HG03342 (cell line): ENCODE data around the gene KCNQ5.
"Not testable (repeated sequence)": the region's sequence is repeated elsewhere in the genome, so short reads cannot be mapped to it uniquely, and the experiment has no call there.

Experiments
- ATAC-seq: cut with Tn5 transposase; IDR thresholded peaks from one replicate; pipeline ENCODE4 v1.9.1; 2021; ENCODE audit warnings: mild to moderate bottlenecking, moderate library complexity; ENCODE audit not compliant: unreplicated experiment

Gene KCNQ5

DNA sequence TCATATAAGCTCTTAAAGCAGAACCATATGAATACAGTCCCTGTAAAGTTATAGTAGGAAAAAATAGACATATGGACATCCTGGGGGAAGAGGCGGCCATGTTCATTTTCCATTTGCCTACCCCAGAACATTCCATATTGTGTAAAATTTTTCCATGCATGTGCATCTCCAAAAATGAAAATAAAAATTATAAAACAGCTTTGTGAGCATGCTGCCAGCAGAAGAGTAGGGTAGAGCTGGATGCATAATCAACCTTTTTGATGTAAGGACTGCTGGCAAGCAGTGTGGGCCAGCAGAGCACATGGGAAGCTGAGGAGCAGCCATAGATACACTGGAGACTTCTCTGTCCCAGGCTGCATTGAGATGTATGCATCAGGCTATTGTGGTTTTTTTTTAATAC is 271.0 kb downstream of the KCNQ5 start:
- no peak for ATAC-seq

DNA sequence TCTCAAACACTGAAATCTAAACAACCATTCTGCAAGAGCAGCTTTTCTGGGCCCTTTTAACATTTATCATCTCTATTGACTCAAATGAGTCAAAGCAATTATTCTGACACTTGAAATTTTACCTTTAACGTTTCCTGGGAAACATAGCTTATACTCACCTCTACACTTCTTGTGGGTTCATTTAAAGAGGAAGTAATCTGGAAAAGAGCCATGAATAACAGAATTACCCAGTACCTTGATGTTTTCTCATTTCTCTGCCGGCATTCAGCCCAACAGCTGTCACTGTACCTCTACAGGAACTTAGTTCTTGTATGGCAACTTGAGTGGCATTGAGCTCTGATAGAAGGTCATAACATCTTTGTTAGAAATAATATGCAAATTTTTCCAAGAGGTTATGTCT is 272.2 kb downstream of the KCNQ5 start:
- no peak for ATAC-seq

DNA sequence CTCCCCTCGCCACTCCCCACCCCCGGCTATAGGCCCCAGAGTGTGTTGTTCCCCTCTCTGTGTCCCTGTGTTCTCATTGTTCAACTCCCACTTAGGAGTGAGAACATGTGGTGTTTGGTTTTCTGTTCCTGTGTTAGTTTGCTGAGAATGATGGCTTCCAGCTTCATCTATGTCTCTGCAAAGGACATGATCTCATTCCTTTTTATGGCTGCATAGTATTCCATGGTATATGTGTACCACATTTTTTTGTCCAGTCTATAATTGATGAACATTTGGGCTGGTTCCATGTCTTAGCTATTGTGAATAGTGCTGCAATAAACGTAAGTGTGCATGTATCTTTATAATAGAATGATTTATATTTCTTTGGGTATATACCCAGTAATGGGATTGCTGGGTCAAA is 276.4 kb downstream of the KCNQ5 start:
- not testable (repeated sequence) for ATAC-seq

DNA sequence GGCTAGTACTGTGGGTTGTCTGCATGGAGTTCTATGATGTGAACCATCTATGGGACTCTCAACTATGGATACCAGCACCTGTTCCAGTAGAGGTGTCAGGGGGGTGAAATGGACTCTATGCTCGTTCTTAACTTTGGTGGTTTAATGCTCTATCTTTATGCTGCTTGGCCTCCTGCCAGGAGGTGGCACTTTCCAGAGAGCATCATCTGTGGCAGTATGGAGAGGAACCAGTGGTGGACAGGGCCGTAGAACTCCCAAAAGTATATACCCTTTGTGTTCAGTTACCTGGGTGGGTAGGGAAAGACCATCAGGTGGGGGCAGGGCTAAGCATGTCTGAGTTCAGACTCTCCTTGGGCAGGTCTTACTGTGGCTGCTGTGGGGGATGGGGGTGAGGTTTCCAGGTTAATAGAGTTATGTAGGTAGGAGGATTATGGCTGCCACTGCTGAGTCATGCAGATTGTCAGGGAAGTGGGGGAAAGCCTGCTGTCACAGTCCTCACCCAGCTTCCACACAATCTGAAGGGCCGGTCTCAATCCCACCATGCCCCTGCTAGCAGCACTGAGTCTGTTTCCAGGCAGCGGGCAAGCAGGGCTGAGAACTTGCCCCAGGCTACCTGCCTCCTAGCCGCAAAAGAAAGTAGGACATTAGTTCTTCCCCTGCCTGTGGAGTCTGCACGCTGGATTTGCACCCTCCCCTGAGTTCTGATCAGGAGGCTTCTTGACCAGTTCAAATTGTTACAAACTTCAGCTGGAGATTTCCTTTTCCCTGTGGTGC is 284.0 kb downstream of the KCNQ5 start:
- no peak for ATAC-seq

DNA sequence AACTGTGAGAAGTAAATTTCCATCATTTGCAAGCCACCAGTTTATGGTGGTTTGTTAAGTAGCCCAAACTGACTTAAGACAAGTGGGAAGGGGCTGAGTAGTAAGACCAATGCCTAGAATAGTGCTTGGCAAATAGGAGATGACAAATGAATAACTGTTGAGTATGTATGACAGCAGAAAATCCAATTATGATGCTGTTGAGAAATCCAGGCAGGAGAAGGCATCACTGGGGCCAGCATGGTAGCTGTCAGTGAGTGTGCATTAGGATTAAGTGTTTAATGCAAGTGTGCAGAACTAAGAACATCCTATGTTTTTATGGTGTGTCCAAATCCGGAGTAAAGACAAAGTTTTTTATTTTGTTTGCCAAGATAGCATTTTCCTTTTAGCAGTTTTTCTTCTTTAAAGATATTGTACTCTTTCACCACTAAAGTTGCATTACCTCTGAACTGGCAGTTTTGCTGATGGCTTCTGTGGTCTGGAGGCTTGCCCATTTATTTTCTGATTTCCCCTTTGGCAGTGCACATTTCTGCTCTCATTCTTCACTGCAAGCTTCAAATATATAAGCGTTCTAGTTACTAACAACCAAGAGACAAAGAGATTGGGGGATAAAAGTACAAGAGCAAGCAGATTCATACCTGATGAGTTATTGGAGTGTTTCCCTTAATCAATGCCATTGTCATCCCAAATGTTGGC is 289.7 kb downstream of the KCNQ5 start:
- ATAC-seq, result no peak

DNA sequence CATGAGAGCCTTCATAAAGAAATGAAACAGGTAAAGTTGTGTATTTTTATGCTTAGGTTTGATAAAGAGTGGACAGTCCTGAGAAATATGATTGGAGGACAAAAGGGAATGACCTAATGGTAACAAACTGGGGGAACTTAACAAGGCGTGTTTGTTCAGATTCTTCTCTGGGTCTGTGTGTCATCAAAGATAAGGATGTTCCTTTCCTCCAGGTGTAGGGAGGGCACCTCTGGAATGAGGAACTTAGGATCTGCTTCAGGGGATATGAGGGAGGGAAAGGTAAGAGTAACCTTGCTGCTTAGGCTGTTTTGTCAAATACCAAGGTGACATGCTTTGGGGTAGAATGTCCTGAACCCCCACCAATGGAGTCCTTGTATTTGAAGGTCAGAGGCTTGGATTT is 291.9 kb downstream of the KCNQ5 start:
- ATAC-seq, result no peak

DNA sequence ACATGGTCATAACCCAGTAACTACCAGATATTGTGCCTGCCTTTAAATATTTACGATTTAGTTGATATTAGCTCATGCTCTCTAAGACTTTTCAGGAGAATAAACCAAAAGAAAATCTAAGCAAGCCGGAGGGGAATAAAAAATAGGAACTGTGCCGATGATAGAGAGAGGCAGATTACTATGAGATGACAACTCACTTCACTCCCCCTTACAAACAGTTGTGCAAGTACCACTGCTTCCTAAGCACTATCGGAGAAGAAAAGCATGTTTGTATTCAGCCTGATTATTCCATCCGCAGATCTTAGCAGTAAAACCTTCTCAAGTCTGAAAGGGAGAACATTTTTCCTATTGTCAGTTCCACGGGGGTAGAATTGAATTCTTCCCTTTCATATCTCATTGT is 294.4 kb downstream of the KCNQ5 start:
- no peak for ATAC-seq

DNA sequence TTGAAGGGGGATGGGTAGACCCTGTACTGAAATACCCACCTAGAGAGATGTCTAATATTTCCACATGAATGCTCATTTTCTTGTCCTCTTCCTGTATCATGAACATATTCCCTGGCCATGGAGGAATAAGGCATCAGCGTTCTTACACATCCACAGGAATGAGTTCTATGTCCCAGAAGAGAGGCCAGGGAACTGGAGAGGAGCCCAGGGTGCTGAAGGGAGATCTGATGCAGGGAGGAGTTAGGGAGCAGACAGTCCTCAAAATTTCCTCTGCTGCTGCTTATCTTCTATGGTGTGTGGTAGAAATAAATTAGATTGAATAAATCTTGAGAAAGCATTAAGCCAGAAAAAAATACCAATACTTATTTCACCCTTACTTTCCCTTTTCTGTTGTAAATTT is 295.0 kb downstream of the KCNQ5 start:
- no peak for ATAC-seq

DNA sequence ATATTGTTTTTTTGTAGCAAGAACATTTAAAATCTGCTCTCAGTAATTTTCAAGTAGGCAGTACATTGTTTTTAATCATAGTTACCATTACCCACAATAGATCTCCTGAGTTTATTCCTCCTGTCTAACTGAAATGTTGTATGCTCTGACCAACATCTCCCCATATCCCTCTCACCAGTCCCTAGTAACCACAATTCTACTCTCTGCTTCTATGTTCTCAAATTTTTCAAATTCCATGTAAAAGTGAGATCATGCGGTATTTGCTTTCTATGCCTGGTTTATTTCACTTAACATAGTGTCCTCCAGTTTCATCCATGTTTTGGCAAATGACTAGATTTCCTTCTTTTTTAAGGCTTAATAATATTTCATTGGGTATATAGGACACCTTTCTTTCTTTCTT is 300.5 kb downstream of the KCNQ5 start:
- ATAC-seq, result no peak

DNA sequence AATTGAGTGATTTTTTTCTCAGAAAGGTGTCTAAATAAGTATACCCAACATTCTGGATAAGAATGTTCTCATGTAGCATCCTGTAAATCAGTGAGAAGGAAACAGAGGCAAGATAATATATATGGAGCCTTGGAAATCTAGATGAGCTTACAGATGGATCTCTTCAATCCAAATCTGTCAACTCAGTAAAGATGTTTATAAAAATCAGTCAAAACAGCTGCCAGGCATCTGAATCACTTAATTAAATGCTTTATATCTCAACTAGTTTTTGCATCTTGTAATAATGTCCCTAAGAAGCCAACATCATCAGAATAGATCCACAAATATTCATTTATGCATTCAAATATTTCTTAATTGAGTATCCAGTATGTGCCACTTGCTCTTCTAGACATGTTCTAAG is 303.3 kb downstream of the KCNQ5 start:
- ATAC-seq, result no peak

DNA sequence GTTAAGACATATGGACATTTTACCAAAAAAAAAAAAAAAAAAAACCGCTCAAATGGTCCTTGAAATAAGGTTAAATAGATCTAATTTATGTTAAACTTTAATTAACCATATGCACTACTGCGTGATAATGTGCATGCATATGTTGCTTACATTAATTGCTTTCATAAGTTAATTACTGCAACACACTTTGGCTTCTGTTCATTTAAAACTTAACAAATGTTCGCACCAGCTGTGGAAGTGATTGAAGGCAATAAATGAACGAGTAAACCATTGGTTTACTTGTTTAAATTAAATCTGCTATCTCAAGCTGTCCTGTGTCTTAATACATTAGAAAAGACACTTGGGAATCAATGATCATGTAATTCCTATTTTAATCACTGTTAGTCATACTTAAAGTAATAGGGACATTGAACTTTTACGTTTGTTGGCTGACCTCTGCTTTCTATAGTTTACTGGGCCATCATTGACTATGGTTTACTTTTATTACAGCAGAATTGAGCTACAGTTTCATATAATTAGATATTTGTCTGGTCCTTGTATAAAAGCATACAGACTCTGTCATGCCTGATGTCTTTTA is 308.8 kb downstream of the KCNQ5 start:
- no peak for ATAC-seq

DNA sequence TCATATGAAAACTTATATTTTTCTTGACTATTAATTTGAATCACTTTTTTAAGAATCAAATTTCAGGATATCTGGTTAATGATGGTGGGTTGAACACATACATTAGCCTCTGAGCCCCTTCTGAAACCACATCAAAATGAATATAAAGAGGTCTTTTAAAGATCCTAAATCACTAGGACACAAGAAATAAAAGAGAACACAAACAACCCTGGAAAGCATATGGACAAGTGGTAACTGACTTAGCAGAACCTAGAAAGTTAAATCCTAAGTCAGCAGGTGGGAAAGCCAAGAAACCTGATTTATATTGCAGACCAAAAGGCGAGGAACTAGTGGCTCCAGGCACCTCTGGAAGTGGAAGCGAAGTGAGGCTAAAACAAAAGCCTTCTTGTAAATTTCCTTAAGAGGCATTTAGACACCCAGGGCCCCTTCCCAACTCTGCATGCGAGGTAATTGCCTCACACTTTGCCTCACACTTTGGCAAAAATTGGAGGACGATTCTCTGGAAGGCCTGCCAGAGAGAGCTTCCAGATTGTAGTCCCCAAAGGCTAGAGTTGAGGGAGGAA is 309.5 kb downstream of the KCNQ5 start:
- ATAC-seq, result no peak

DNA sequence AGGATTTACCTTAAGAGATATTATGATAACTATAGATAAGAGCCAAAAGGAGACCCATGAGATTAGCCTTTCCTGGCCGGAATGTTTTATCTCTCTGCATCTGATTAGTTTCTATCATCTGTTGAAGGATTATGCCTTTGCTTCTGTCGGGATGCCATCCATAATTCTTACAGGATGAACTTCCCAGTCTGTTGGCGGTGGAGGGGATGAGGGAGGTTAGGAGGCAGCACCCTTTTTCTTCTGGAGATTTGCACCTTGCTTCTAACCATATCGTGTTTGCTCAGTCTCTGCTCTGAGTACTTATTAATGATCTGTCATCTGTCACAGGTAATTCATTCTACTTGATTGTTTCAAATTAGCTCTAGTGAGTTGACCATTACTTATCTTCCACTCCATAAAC is 311.4 kb downstream of the KCNQ5 start:
- ATAC-seq, result no peak

DNA sequence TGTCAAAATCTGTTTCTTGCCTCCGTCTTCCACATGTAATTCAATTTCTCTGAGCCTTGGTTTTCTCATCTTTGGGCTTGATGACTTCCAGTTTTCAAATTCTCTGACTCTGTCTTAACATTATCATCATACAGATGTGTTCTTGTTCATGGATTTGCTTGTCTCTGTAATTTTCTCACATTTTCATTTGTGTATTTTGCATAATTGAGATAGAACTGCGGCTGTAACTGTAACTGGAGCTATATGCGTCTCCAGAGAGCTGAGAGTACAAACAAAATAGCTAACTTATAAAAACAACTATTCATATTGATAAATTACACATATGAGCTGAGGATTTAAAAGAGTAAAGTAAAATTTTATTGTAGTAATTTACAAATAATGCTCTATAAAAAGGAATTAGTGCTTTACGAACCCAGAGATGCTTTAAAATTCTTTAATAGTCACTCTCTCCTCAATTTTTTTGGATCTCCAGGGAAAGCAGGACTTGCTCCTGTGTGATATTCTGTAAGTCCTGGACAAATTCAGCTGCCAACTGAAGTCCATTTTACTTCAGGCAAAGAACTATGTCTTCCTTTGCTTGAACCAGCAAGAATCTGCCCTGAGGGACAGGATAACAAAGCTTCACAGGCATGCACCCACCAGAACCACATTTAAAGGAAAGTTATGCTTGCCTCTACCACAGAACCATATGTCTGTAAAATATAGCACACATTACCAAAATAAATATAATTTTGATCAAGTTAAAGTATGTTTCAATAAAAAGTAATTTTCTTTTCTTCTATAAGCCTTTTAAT is 315.1 kb downstream of the KCNQ5 start:
- no peak for ATAC-seq

DNA sequence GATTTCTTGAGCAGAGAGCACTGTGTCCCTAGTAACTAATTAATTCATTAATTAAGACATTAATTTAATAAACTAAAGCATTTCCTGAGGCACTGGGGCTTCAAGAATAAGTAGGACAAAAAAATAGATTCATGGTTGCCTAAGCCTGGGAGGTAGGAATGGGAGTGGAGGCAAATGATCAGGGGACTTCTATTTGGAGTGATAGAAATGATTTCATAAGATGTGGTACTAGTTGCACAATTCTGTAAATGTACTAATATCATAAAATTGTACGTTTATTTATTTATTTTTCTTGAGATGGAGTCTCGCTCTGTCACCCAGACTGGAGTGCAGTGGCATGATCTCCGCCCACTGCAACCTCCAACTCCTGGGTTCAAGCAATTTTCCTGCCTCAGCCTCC is 316.2 kb downstream of the KCNQ5 start:
- no peak for ATAC-seq

DNA sequence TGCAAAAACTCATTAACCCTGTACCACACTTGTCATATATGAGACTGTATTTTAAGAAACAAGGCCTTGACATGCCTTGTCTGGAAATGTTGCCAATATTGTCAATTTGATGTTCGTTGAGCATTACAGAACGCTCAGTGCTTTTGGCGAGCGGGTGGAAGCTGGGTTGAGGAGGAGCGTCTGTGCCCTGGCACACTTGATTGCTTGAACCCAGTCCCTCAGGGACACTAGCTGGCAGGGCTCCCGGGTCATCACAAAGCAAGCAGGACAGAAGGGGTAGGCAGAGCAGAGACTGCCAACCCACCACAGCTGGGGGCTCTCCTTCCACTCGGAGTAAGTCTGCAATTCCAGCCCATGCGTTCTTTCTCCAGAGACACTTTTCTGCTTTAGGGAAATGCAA is 317.1 kb downstream of the KCNQ5 start:
- no peak for ATAC-seq

DNA sequence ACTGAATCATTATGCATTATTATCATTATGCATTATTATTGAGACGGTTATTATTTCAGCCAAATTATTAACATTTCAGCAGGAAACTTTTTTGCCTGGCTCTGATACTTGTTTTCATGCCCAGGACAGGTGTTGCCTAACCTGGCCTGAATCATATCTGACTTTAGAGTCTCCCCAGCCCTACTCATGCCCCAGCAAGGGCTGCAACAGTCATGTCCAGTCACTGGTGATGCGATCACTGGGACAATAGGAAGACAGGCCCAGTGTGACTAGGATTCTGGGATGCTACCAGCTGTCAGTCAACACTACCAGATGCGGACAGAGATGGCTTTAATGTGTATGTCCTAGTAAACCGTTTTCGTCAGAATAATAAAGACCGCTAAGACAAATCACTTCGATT is 318.4 kb downstream of the KCNQ5 start:
- ATAC-seq, result no peak

DNA sequence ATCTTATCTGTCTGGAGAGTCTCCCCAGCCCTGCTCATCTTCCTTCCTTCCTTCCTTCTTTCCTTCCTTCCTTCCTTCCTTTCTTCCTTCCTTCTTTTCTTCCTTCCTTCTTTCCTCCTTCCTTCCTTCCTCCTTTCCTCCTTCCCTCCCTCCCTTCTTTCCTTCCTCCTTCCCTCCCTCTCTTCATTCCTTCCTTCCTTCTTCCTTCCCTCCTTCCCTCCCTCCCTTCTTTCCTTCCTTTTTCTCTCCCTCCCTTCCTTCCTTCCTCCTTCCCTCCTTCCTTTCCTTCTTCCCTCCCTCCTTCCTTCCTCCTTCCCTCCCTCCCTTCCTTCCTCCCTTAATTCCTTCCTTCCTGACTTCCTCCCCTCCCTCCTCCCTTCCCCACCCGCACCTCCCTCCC is 319.4 kb downstream of the KCNQ5 start:
- no peak for ATAC-seq

DNA sequence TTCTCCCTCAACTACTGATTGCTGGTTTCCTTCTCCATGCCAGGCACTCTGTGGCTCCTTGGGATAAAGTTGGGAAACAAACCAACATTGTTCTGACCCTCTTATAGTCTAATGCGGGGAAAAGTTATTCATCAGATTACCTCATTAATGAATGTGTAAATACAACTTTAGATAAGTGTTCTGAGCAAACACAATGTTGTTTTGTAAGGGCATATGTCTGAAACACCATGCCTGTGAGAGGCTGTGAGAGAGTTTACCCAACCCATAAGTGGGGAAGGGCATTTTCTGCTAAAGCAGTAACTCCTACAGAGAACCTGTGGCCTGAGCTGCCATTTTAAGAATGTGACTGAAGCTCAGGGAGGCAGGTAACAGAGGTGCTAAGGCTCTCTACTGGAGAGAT is 319.9 kb downstream of the KCNQ5 start:
- ATAC-seq, result no peak

DNA sequence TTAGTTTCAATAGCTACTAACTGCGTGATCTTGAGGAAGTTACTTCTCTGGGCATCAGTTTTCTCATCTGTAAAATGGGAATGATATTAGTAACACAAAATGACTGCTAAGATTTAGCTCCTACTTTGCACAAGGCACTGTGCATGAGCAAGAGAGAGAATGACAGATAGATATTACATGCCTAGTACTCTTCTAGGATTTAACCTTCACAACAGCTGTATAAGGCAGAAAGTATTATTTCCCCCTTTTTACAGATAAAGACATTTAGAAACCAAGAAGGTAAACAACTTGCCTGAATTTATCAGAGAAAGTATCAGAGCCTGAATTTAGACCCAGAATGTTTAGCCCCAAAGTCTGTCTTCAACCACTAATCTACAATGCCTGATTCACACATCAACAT is 321.8 kb downstream of the KCNQ5 start:
- ATAC-seq, result no peak

DNA sequence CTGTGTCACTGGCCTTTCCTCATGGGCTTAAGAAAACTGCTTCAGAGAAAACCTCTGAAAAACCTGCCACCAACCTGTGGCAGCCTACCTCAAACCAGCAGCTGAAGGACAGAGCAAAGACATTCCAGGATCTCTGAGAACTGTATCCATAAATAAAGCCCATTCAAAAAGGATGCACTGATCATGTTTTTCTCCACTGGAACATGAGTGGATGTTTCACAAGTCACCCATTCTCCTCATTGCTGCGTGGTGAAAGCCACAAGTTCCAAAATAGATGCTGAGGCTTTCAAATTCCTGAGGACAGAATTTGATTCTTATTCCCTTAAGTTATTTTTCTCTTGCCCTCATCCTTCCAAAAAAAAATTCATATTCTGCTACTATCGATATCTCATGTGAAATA is 322.8 kb downstream of the KCNQ5 start:
- no peak for ATAC-seq
